ENCODE measurements around the gene CHSY3.

Gene CHSY3

DNA sequence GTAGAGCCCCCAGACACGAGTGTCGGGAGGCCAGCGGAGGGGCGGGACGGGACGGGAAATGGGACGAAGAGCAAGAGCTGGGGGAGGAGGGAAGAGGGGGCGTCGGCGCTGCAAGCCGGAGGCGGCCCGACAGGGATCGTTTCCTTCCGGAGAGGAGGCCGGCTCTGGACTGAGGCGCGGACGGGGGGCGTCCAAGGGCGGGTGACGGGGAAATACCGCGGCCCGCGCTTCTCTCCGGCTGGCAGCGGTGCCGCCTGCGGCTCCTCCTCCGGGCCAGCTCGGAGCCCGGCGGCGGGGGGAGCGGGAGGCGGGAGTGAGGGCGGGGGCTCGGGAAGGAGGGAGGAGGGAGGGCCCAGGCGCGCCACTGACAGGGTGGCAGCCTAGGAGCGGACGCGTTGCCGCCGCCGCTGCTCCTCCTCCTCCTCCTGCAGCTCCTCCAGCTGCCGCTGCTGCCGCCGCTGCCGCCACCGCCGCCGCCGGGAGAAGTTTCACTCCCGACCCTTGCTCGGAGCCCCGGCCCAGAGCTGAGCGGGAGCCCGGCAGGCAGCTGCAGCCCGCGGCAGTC is at the start of gene CHSY3:
Gene CHSY3, plus strand, starts transcription at position 364 of the 565 bp plus-strand sequence.
- no peak for DNase-seq (ENCODE audit: low read depth)

DNA sequence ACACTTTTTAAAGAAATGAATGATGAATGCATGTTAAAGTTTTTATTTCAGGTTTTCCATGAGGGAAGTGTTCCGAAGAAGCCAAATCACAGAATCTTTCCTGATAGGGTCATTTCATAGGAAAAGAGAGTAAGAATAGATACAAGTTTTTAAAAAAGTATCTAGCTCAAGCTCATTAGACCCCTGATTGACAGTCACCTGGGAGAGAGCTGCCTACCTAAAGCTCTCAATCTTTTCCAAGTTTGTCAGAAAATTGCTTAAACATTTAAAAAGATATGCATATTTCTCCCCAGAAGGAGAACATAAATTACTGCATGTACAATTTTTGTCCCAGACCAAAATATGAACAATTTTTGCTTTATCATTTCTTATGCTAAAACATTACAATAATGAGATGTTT is 47.9 kb upstream of the CHSY3 start:
- DNase-seq (ENCODE audit: low read depth) = no peak

GRCh38 chr5:129857116-129857515 is 47.1 kb upstream of the CHSY3 start:
- no peak for DNase-seq (ENCODE audit: low read depth)

DNA sequence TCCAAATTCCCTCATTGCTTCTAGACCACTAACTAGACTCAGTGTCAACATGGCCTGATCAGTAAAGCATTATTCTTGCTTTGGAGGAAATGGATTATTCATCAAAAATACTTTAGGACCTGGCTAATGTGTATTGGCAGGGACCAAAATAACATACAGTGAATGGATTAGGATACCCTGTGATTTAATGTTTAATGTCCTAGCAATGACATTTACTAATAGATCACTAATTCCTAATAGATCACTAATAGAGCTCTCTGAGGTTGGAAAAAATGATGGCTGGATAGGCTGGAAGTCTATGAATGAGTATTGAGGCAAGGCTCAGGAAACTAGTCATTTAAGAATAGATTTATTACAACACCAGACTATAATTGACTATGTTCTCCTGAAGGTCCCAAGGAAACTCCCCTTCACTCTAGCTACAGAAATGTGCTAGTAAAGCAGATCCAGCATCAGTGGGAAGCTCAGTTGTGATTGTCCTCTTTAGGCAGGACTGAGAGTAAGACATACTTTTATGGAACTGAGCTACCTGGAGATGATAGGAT is 46.1 kb upstream of the CHSY3 start:
- DNase-seq (ENCODE audit: low read depth) = no peak

- DNase-seq (ENCODE audit: low read depth) = no peak
These were observed 19.9 kb upstream of the CHSY3 start for GRCh38 chr5:129884322-129884721.

- DNase-seq (ENCODE audit: low read depth) = no peak
These were observed 4.8 kb upstream of the CHSY3 start for GRCh38 chr5:129899454-129899853.

- no peak for DNase-seq (ENCODE audit: low read depth)
These were observed 1.4 kb upstream of the CHSY3 start for GRCh38 chr5:129902816-129903215.

DNA sequence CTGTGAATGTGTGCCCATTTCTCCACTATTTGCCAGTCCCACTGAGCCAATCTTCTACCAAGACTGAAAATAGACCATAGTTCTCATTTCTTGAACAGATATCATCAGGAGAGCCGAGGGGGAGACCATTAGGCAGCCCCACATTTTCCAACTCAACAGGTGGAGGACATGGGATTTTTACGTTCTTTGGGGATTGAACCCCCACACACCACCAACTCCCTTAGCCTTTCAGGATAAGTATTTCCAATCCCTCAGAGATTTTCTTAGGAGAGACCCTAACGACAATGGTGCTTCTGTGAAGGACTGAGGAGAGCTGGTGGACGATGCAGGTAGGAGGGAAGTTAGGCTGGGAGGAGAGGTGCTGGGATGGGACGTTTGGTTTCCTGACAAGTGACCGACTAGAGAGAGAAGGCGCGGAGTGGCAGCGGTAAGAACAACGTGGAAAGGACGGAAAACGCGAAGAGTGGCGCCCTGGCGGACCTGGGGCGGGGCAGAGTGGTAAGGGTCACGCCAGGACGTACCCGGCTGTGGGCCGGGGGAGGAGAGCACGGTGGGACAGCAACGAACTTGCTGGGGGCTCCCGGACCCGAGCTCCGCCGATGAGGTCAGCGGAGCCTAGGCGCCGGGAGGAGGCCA is 681 bp upstream of the CHSY3 start:
- DNase-seq (ENCODE audit: low read depth) = no peak

GRCh38 chr5:129904667-129905472 is 605 bp downstream of the CHSY3 start:
- no peak for DNase-seq (ENCODE audit: low read depth)

GRCh38 chr5:129905473-129906176 is 1.4 kb downstream of the CHSY3 start:
- no peak for DNase-seq (ENCODE audit: low read depth)

DNA sequence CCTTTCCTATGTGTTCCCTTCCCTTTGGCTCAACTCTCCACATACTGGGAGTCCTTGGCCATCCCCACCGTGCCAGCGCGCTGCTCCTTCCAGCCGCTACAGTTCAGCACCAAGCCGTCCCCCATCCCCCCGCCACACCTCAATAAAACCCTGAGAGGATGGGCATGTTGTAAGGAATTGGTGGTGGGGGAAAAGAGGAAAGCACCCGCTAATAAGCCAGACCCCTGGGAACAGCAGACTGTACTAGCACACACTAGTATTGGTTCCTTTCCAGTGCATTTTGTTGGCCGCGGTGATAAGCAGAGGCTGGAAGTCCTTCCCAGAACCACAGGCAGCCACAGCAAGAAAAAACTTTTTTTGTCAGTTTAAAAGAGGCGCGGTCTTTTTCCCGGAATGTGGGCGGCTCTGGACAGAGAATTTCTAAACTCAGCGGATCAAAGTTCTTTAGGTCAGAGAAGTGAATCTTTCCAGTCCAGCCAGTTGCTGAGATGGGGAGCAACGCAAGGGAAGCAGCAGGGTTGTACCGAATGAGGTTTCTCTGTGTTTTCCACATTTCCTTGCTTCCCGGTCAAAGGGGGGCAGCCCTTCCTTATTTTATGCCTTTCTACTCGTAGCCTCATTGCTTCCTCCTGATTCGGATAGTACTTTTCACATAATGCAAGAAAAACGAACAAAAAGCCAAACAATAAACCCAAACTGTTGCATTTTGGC is 2.1 kb downstream of the CHSY3 start:
- no peak for DNase-seq (ENCODE audit: low read depth)

- DNase-seq (ENCODE audit: low read depth) = no peak
These were observed 5.0 kb downstream of the CHSY3 start for GRCh38 chr5:129909225-129909624.

- DNase-seq (ENCODE audit: low read depth) = no peak
These were observed 8.5 kb downstream of the CHSY3 start for GRCh38 chr5:129912601-129913255.

- DNase-seq (ENCODE audit: low read depth) = no peak
These were observed 11.2 kb downstream of the CHSY3 start for GRCh38 chr5:129915415-129915814.

- no peak for DNase-seq (ENCODE audit: low read depth)
These were observed 13.0 kb downstream of the CHSY3 start for GRCh38 chr5:129917224-129917623.

- DNase-seq (ENCODE audit: low read depth) = no peak
These were observed 16.9 kb downstream of the CHSY3 start for GRCh38 chr5:129921204-129921603.

GRCh38 chr5:129930221-129930620 is 26.0 kb downstream of the CHSY3 start:
- DNase-seq (ENCODE audit: low read depth) = no peak

GRCh38 chr5:129935626-129936025 is 31.4 kb downstream of the CHSY3 start:
- DNase-seq (ENCODE audit: low read depth) = no peak

DNA sequence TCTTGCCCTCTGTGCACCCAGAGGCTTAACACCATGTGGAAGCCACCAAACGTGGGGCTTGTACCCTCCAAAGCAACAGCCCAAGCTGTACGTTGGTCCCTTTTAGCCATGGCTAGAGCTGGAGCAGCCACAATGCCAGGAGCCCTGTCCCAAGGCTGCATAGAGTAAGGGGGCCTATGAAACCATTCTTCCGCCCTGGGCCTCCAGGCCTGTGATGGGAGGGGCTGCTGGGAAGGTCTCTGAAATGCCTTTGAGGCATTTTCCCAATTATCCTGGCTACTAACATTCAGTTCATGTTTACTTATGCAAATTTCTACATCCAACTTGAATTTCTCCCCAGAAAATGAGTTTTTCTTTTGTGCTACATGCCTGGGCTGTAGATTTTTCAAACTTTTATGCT is 33.8 kb downstream of the CHSY3 start:
- no peak for DNase-seq (ENCODE audit: low read depth)

- DNase-seq (ENCODE audit: low read depth) = no peak
These were observed 39.7 kb downstream of the CHSY3 start for GRCh38 chr5:129943936-129944335.

- DNase-seq (ENCODE audit: low read depth) = no peak
These were observed 40.8 kb downstream of the CHSY3 start for GRCh38 chr5:129945028-129945427.

Data from activated T-helper 9 cell treated with anti-CD3 and anti-CD28 coated beads, Interleukin-2, amount 50 U/mL, for 16 hours (primary cell).